NCI-H774 (cell line): ENCODE results near the gene NAA60.
"Not testable (repeated sequence)": the region's sequence is repeated elsewhere in the genome, so short reads cannot be mapped to it uniquely, and the experiment has no call there.

Experiments
- DNase-seq: peaks from one replicate; lab custom pipeline; 2025; lab: John Stamatoyannopoulos, UW

The NAA60 gene

GRCh38 chr16:3484318-3485096 lies 41.0 kb downstream of the NAA60 start:
- no peak for DNase-seq

- no peak for DNase-seq
Observed at GRCh38 chr16:3485097-3485745, 41.7 kb downstream of the NAA60 start.

GRCh38 chr16:3485821-3486505 lies 42.5 kb downstream of the NAA60 start:
- no peak for DNase-seq

GRCh38 chr16:3486506-3487215 lies 43.2 kb downstream of the NAA60 start:
- no peak for DNase-seq

GRCh38 chr16:3487521-3488410 lies 44.3 kb downstream of the NAA60 start:
- no peak for DNase-seq

- DNase-seq: no peak
Observed at GRCh38 chr16:3488801-3489200, 45.3 kb downstream of the NAA60 start.

GRCh38 chr16:3490911-3491629 lies 47.6 kb downstream of the NAA60 start:
- peak; percentile 74 for DNase-seq

- no peak for DNase-seq
Observed at GRCh38 chr16:3492356-3492755, 48.9 kb downstream of the NAA60 start.

GRCh38 chr16:3494386-3494973 lies 51.0 kb downstream of the NAA60 start:
- no peak for DNase-seq

GRCh38 chr16:3495176-3495575 lies 51.7 kb downstream of the NAA60 start, which contains the start of gene C16orf90:
TSS of gene C16orf90 (minus strand) at chr16:3495489. CDS start at chr16:3495421, 68 bp downstream.
- DNase-seq: no peak

GRCh38 chr16:3496386-3496785 lies 52.9 kb downstream of the NAA60 start:
- no peak for DNase-seq

GRCh38 chr16:3497771-3498170 lies 54.3 kb downstream of the NAA60 start:
- DNase-seq: no peak

GRCh38 chr16:3498988-3499387 lies 55.5 kb downstream of the NAA60 start:
- no peak for DNase-seq

GRCh38 chr16:3501412-3501761 lies 57.9 kb downstream of the NAA60 start:
- DNase-seq: not testable (repeated sequence)

GRCh38 chr16:3501783-3502400 lies 58.4 kb downstream of the NAA60 start:
- no peak for DNase-seq

- DNase-seq: no peak
Observed at GRCh38 chr16:3503523-3503922, 60.0 kb downstream of the NAA60 start.

- no peak for DNase-seq
Observed at GRCh38 chr16:3508736-3509135, 65.3 kb downstream of the NAA60 start.

GRCh38 chr16:3509470-3509928 lies 66.0 kb downstream of the NAA60 start:
- DNase-seq: no peak

- no peak for DNase-seq
Observed at GRCh38 chr16:3510416-3510815, 66.9 kb downstream of the NAA60 start.
